ENCODE measurements around the gene ZNF17. TPM values are rescaled to one million over a fixed set of nuclear protein-coding genes. Genes with fewer than 3 reads are reported as not detected.

Gene ZNF17
- total and polyA plus RNA-seq, 2 of the 8 experiments (the other 6 are each of a cell fraction or from before 2014, with no cell fraction given) = 3.8 to 10.2 TPM

- no peaks in the 10 kb centered on the region for H3K23me2 ChIP-seq (ENCODE audit: low read depth, low read length)
- no peaks in the 10 kb centered on the region for H4K20me1 ChIP-seq (replicated peaks in 1 of 2; ENCODE audit: control insufficient read depth in 1 of 2, insufficient read depth in 2 of 2, low read length in 2 of 2)
- H3K56ac ChIP-seq (replicated peaks; ENCODE audit: insufficient read length, low read depth, low read length) = no peak overlapping the region
- no peak overlapping the region for H2AFZ ChIP-seq (ENCODE audit: low read length)
- H3K79me2 ChIP-seq (ENCODE audit: control insufficient read depth in 1 of 2, insufficient read depth in 2 of 2, low read length in 2 of 2) = no peaks in the 10 kb centered on the region; a peak in 1 of 4 replicates
- no peak overlapping the region for H4K8ac ChIP-seq (ENCODE audit: extremely low read depth, insufficient read depth, low read length)
- H3K9ac ChIP-seq (replicated peaks in 1 of 4; ENCODE audit: extremely low read depth in 1 of 4, low read depth in 3 of 4, low read length in 3 of 4) = no peak overlapping the region
- no peak overlapping the region for H2AK5ac ChIP-seq (ENCODE audit: low read depth, low read length)
- ChIA-PET POLR2A (ENCODE audit: partially characterized antibody) (interaction anchor here (1.3 kb wide), 1 partner anchor 9 kb away, joined by 5 read pairs; the partner anchor contains the start of gene ZNF548), CTCF (ENCODE audit: partially characterized antibody) (interaction anchor here (0.6 kb wide), 1 partner anchor 75 kb away, joined by 3 read pairs; no protein-coding TSS in a partner anchor)
- DNase-seq (ENCODE audit: low read depth in 1 of 2, low spot score in 2 of 2) = no peak
- H3K9me3 ChIP-seq (ENCODE audit: insufficient read depth in 2 of 2, low read depth in 1 of 2, low read length in 1 of 2) = no peaks in the 10 kb centered on the region
- no peak overlapping the region for H3K27ac ChIP-seq (ENCODE audit: low read depth, low read length)
- TF ChIP-seq CEBPB (IDR thresholded peaks at IDR 0.05; ENCODE audit: low read depth, low read length) = no peak
- no peak for TF ChIP-seq RFX5 (IDR thresholded peaks at IDR 0.05; ENCODE audit: borderline replicate concordance, low read depth, low read length)
- no peak for TF ChIP-seq EP300 (IDR thresholded peaks at IDR 0.05; ENCODE audit: borderline replicate concordance in 1 of 2, low read depth in 2 of 2, low read length in 2 of 2)
- no peak for TF ChIP-seq MAX (IDR thresholded peaks at IDR 0.05)
- no peak overlapping the region for H2BK20ac ChIP-seq (ENCODE audit: low read length)
- H3K4me3 ChIP-seq (ENCODE audit: extremely low read depth in 1 of 4, insufficient read depth in 2 of 4, low read depth in 3 of 4, low read length in 4 of 4) = no peak overlapping the region
- no peak overlapping the region for H4K5ac ChIP-seq (ENCODE audit: insufficient read length, low read depth, low read length)
- no peaks in the 10 kb centered on the region for H3K27me3 ChIP-seq (replicated peaks in 1 of 4; ENCODE audit: control insufficient read depth in 3 of 4, extremely low read depth in 1 of 4, insufficient read depth in 3 of 4, low read length in 3 of 4)
- H3K4ac ChIP-seq (replicated peaks; ENCODE audit: insufficient read length, low read depth, low read length) = no peak overlapping the region
- no peaks in the 10 kb centered on the region; the same call in 1 of the 2 replicates for H3K79me1 ChIP-seq (ENCODE audit: low read depth, low read length)
- WGBS, 2 experiments (ENCODE audit: extremely low coverage in 1 of 2, insufficient coverage in 1 of 2, insufficient read length in 1 of 2, insufficient replicate concordance in 2 of 2, low coverage in 1 of 2, low lambda C conversion rate in 2 of 2, missing lambda C conversion rate in 1 of 2) = 99% methylated on average over 5 of the region's 5 CpGs; no CpG with 5 or more reads in 1 of the 2 experiments
- no peak overlapping the region for H2BK15ac ChIP-seq (ENCODE audit: low read length)
- H3K4me1 ChIP-seq (replicated peaks in 1 of 4; ENCODE audit: control insufficient read depth in 3 of 4, insufficient read depth in 4 of 4, low read length in 3 of 4) = peaks cover 0 to 3% (median 0%) of the 10 kb centered on the region in 4 experiments; a peak in 1 of 7 replicates
- FAIRE-seq = no peak
- H4K91ac ChIP-seq (replicated peaks; ENCODE audit: insufficient read length, low read length) = no peak overlapping the region
- H3K18ac ChIP-seq (ENCODE audit: extremely low read depth, low read length) = no peak overlapping the region
- H3K14ac ChIP-seq (ENCODE audit: insufficient read length) = no peak overlapping the region
- no peak overlapping the region for H2BK120ac ChIP-seq (replicated peaks; ENCODE audit: low read depth, low read length)
- H3K36me3 ChIP-seq (ENCODE audit: control insufficient read depth in 2 of 4, insufficient read depth in 4 of 4, low read length in 3 of 4) = peaks cover 0 to 21% (median 14%) of the 10 kb centered on the region in 4 experiments; a peak in 6 of 8 replicates
- no peak overlapping the region for H3K23ac ChIP-seq (ENCODE audit: insufficient read length)
- no peak overlapping the region for H3K4me2 ChIP-seq (ENCODE audit: insufficient read depth in 1 of 2, low read depth in 2 of 2, low read length in 2 of 2)
- H2BK5ac ChIP-seq (ENCODE audit: low read depth, low read length) = no peak overlapping the region
- no peak overlapping the region for H2BK12ac ChIP-seq (ENCODE audit: low read depth, low read length)
Measured at GRCh38 chr19:57398868-57399267, 12.1 kb upstream of the ZNF17 start.
